ENCODE results near the gene ANKS6.

- TF ChIP-seq, protein P1, sequence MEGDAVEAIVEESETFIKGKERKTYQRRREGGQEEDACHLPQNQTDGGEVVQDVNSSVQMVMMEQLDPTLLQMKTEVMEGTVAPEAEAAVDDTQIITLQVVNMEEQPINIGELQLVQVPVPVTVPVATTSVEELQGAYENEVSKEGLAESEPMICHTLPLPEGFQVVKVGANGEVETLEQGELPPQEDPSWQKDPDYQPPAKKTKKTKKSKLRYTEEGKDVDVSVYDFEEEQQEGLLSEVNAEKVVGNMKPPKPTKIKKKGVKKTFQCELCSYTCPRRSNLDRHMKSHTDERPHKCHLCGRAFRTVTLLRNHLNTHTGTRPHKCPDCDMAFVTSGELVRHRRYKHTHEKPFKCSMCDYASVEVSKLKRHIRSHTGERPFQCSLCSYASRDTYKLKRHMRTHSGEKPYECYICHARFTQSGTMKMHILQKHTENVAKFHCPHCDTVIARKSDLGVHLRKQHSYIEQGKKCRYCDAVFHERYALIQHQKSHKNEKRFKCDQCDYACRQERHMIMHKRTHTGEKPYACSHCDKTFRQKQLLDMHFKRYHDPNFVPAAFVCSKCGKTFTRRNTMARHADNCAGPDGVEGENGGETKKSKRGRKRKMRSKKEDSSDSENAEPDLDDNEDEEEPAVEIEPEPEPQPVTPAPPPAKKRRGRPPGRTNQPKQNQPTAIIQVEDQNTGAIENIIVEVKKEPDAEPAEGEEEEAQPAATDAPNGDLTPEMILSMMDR (IDR thresholded peaks at IDR 0.05 in 8 of 11, conservative IDR thresholded peaks at IDR 0.05 in 3 of 11): no peak
- TF ChIP-seq POLR2A (IDR thresholded peaks at IDR 0.05): no peak
Measured at GRCh38 chr9:98781588-98782383, 14.6 kb downstream of the ANKS6 start.

Data from spleen (tissue), 7 donors.